ENCODE measurements around the gene SLC25A6.
"Not testable (repeated sequence)": the region's sequence is repeated elsewhere in the genome, so short reads cannot be mapped to it uniquely, and the experiment has no call there.

SLC25A6 gene

DNA sequence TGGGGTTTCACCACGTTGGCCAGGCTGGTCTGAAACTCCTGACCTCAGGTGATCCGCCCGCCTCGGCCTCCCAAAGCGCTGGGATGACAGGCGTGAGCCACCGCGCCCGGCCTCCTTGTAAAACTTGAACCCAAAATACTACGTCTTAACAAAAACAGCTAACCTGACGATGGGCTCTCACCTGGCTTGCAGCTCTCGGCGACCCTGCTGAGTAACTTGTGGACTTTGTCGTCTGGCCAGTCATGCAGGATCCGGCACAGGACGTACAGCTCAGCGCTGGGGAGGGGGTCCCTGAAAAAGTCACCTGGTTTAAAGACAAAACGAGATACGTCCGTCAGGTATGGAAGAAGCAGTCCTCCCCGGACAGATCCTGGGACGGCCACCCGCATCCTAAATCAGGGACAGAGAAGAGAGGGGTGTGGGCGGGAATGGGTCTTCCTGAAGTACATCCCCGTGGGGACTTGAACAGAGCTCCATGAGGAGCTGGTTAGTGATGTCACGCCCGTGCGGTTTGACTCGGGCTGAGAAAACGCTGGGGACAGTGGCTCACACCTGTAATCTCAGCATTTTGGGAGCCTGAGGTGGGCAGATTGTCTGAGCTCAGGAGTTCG, 20.7 kb upstream of the SLC25A6 start:
- DNase-seq (ENCODE audit: low spot score), result no peak

DNA sequence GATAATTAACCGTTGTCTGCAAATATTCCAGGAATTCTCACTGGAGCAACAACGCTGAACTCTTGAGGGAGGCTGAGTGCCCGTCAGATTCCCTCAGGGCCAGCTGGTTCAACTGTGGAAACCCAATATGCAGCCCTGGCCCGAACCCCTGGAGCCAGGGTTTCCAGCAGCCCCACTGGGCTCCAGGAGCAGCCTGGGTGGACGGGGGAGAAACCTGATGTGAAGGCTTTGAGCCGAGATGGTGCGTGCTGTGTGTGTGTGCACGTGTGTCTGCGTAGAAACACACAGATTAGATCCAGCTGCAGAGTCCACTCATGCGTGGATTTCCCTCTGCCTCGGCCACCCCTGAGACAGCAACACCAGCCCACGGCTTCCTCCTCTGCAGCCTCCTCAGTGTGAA, 19.4 kb upstream of the SLC25A6 start:
- no peak for DNase-seq (ENCODE audit: low spot score)

DNA sequence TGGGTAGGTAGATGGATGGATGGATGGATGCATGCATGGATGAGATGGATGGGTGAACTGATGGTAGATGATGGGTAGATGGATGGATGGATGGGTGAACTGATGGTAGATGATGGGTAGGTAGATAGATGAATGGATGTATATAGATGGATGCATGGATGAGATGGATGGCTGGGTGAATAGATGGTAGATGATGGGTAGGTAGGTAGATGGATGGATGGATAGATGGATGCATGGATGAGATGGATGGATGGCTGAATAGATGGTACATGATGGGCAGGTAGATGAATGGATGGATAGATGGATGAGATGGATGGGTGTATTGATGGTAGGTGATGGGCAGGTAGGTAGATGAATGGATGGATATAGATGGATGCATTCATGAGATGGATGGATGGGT, 15.1 kb upstream of the SLC25A6 start:
- DNase-seq (ENCODE audit: low spot score), result no peak

DNA sequence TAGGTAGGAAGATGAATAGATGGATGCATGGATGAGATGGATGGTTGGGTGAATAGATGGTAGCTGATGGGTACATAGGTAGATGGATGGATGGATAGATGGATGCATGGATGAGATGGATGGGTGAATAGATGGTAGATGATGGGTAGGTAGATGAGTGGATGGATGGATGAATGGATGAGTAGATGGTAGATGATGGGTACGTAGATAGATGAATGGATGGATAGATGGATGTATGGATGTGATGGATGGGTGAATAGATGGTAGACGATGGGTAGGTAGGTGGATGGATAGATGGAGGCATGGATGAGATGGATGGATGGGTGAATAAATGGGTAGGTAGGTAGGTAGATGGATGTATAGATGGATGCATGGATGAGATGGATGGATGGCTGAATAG, 13.9 kb upstream of the SLC25A6 start:
- not testable (repeated sequence) for DNase-seq (ENCODE audit: low spot score)

DNA sequence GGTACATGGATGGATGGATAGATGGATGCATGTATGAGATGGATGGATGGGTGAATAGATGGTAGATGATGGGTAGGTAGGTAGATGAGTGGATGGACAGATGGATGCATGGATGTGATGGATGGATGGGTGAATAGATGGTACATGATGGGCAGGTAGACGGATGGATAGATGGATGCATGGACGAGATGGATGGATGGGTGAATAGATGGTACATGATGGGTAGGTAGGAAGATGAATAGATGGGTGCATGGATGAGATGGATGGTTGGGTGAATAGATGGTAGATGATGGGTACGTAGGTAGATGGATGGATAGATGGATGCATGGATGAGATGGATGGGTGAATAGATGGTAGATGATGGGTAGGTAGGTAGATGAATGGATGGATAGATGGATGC, 12.0 kb upstream of the SLC25A6 start:
- DNase-seq (ENCODE audit: low spot score), result not testable (repeated sequence)

DNA sequence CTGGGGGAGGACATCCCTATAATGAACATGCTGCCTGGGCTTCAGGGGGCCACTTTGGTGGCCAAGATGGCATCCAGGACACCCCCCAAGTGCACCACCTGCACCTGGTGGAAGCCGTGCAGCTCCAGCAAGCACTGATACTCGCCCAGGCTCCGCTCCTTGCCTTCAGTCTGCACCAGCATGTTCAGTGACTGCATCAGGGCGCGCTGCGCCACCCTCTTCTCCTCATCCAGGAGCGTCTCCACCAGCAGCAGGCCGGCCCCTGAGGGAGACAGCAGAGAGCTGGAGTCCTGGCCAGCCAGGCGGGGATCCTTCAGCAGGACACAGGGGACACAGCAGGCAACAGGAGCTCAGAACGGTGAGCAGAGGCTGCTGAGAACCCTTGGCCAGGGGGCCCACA, 11.3 kb upstream of the SLC25A6 start:
- DNase-seq (ENCODE audit: low spot score), result no peak

DNA sequence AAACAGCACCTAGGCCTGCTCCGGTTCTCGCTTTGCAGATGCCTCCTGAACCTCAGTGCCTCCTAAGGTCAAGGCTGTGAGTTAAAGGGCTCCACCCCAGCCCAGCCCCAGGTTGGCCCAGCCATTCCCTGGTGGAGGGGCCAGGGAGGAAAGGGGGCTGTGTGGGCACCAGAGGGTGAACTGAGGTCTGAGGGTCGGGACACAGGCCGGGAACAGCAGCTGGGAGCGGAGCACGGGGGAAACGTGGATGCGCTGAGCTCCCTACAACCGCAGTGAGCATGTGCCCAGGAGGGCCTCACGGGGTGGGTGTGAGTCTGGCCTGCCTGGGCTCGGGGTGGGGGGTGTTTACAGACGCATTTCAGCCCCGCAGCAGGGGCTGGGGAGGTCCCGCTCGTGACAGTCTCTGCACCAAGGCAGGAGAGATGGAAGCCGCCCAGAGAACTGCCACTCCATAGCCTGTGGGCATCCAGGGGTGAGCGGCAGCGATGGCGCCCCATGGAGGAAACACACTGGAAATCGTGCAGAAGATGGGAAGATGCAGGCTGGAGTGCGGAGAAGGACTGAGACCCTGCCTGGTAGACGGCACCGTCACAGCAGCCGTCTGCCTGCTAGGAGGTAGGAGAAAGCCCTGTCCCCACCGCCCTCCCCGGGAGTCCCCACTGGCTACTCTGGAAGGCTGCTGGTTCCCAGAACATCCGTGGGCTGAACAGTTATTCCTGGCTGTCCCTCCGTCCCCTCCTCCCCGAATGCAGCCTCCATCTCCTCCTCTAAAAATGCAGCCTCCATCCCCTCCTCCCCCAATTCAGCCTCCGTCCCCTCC, 9.9 kb upstream of the SLC25A6 start:
- DNase-seq (ENCODE audit: low spot score), result no peak

DNA sequence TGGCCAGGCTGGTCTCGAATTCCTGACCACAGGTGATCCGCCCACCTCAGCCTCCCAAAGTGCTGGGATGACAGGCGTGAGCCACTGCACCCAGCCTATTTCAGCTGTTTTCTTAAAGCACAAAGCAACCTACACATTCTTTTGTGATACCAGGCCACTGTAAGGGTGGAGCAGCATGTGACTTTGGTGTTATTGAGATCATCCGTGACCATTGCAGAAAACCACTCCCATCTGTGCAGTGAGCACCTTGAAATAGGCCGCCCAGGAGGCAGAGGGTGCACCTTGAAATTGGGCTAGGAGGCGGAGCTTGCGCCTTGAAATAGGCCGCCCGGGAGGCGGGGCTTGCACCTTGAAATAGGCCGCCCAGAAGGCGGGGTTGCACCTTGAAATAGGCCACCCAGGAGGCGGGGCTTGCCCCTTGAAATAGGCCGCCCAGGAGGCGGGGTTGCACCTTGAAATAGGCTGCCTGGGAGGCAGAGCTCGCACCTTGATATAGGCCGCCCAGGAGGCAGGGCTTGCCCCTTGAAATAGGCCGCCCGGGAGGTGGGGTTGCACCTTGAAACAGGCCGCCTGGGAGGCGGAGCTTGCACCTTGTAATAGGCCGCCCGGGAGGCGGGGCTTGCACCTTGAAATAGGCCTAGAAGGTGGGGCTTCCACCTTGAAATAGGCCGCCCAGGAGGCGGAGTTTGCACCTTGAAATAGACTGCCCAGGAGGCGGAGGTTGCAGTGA, 9.0 kb upstream of the SLC25A6 start:
- DNase-seq (ENCODE audit: low spot score), result no peak

DNA sequence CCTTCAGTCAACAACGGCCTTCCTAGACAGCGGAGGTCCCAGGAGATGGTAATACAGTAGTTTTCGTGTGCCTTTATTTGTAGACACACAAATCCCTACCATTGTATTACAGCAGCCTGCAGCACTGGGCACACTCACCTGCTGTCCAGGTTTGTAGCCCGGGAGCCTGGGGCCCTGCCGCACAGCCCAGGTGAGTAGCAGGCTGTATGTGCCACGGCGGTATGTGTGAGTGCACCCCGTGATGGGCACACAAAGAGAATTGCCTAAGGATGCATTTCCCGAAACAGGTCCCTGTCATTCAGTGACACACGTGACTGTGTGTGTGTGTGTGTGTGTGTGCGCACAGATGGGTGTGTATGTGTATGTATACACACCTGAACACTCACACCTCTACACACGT, 8.1 kb upstream of the SLC25A6 start:
- no peak for DNase-seq (ENCODE audit: low spot score)

DNA sequence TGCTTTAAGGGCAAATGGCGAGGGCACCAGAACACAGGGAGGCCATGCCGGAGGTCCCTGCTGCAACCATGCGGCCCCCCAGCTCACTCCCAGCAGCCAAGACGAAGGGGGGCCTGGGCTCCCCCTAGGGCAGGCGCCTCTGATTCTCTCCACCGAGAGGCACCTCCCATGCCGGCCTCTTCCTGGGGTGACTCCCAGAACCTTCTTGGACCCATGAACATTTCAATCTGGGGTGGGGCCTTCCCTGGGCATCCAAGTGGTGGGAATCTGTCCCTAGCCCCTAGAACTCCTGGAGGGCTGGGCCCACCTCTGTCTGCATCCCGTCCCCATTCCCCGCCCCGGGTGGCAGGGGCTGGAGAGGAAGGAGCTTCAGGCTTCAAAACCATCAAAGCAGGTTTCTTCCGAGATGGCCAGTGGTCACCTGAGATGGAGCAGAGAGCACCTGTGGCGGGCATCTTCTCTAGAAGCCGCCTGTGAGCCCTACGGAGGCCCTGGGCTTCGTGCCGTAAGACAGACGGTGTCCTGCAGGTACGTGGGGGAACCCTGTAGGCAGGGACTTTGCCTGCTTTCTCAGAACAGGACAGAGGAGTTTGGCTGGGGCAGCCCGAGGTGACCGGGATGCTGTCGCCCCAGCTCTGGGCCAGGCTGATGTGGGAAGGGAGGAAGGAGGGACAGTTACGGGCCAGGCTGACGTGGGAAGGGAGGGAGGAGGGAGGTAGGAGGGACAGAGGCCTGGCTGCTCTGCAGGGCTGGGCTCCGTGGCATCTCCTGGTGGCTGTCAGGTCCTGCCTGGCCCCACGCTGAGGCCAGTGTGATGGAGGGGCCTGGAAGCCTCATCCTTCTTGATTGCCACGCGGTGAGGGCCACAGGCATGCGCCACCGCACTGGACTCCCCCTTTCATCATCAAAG, 6.8 kb upstream of the SLC25A6 start:
- DNase-seq (ENCODE audit: low spot score), result no peak

DNA sequence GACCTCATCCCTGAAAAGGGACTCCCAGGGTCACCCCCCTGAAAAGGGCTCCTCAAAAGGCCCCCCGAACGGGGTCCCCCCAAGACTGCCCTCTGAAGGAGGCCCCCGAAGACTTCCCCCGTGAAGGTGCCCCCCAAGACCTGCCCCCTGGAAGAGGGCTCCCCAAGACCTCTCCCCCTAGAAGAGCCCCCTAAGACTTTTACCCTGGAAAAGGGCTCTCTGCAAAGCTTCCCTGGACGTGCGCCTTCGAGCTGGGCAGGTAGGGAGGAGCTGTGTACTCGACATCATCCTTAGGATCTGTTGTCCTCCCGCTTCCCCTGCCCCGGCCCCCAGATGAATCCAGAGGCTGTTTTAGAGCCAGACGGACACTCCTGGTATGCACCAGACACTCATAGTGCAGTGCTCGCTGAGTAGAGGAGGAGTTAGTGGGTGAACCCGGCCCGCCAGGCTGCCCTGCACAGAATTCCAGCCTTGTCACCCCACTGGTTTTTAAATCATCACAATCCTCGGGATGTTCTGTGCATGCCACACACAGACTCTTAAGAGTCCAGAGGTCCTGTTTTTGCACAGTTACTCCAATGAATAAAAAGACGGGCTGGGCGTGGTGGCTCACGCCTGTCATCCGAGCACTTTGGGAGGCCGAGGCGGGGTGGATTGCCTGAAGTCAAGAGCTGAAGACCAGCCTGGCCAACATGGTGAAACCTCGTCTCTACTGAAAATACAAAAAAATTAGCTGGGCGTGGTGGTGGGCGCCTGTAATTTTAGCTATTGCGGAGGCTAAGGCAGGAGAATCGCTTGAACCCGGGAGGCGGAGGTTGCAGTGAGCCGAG, 5.7 kb upstream of the SLC25A6 start:
- no peak for DNase-seq (ENCODE audit: low spot score)

DNA sequence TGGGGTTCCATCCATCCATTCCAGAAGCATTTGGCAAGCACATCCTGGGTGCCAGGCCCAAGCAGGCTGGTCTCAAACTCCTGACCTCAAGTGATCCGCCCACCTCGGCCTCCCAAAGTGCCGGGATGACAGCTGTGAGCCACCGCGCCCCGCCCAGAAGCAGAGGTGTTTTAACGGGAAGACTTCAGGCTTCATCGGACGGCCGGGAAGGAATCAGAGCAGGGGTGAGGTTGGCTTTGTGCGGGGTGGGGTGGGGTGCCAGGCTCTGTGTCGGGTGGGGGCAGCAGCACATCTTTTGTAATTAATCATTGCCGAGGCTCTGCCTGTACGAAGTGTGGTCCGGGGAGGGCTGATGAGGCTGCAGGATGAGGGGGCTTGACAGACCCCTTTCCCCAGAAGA, 5.1 kb upstream of the SLC25A6 start:
- DNase-seq (ENCODE audit: low spot score), result no peak

DNA sequence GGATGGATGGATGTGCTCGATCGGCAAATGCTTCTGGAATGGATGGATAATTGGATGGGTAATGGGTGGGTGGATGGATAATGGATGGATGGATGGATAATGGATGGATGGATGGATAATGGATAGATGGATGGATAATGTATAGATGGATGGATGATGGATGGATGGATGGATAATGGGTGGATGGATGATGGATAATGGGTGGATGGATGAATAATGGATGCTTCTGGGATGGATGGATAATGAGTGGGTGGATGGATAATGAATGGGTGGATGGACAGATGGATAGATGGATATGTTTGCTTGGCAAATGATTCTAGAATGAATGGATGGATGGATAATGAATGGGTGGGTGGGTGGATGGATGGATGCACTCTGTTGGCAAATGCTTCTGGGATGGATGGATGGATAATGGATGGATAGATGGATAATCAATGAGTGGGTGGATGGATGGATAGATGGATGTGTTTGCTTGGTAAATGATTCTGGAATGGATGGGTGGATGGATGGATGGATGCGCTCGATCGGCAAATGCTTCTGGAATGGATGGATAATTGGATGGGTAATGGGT, 3.8 kb upstream of the SLC25A6 start:
- DNase-seq (ENCODE audit: low spot score), result no peak

DNA sequence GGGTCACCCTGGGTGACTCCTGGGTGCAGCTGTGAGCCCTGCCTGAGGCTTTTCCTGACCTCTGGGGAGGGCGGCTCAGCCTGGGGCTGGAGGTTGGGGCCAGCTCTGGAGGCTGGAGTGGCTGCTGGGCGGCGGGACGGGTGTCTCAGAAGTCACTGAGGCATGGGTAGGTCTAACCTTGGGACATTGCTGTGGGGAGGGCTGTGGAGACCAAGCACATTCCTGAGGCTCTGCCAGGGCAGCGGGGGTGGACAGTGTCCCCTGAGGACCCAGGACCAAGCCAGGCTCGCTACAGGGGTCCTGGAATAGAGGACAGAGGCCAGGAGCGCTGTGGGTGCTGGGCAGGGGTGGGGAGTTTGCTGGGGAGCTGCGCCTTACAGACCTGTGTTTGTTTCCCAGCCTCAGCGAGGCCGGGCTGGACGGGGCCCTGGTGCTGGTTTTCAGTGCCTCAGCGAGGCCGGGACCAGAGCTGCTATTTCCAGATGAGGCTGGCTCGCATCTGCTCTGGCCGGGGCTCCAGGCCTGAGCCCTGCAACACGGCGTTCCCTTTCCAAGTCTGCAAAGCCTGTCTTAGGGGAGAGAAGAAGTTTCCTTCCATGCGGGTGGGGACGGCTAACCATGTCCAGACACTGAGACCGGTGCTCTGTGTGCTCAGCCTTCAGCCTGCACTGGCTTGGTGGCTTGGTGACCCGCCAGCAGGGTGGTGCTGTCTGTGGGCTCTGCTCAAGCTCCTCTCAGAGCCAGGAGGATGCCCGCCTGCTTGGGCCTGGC, 3.0 kb upstream of the SLC25A6 start:
- no peak for DNase-seq (ENCODE audit: low spot score)

DNA sequence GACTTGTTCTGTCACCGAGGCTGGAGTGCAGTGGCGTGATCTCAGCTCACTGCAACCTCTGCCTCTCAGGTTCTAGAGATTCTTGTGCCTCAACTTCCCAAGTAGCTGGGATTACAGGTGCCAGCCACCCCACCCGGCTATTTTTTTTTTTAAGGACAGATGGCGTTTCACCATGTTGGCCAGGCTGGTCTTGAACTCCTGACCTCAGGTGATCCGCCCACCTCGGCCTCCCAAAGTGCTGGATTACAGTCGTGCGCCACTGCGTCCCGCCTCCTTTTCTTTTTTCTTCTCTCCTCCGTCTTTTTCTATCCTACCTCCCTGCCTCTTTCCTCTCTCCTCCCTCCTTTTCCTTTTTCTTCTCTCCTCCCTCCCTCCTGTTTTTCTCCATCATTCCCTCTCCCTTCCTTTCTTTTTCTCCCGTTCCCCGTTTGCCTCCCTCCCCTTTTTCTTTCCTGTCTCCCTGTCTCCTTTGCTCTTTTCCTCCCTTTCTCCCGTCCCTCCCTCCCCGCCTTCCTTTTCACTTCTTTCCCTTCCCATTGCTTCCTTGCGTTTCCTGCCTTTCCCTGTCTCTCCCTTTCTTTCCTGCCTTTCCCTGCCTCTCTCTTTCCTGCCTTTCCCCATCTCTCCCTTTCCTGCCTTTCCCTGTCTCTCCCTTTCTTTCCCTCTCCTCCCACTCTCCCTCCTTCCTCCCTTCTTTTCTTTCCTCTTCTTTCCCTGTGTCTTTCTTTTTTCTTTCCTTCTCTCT, 2.1 kb upstream of the SLC25A6 start:
- DNase-seq (ENCODE audit: low spot score), result no peak

DNA sequence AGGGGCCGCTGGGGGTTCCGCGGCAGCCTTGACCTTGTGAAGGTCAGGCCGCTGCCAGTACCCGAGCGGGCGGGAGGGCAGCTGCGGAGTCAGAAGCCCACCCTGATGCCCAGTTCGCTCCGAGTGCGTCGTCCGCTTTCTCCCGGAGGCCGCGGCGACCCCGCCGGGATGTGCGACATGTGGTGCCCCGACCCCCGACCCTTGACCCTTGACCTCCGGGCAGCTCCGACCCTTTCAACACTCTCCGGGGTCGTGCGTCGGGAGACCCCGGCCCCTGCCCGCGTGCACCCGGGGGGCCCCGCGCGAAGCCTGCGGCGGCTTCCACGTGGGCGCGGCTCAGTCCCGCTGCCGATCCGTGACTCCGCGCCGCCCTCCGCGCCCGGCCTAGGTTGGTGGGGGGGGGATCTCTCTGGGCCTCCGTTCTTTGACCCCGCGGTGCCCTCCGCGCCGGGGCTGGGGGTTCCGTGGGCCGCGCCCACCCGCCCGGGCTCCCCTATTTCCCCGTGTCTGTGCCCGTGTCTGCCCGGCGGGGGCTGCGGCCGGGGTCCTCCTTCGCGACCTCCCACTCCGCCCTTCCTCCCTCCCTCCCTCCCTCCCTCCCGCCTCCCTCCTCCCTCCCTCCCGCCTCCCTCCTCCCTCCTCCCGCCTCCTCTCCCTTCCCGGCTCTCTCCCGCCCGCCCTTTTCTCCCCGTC, 609 bp upstream of the SLC25A6 start:
- no peak for DNase-seq (ENCODE audit: low spot score)

DNA sequence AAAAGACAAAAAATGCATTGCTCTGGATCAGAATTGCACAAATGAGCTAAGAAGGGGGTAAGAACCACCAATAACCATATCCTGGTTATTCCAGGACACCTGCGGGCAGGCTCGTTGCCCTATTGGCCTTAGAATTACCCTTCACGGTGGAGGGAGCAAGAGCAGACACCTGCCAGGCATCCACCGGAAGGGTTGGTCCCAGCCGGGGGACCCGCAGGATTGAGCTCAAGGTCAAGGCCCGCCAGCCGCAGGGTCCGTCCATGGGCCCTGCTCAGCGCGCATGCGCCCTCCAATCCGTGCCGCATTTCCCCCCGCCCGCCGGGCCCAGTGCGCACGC, 575 bp downstream of the SLC25A6 start:
- DNase-seq (ENCODE audit: low spot score), result no peak

DNA sequence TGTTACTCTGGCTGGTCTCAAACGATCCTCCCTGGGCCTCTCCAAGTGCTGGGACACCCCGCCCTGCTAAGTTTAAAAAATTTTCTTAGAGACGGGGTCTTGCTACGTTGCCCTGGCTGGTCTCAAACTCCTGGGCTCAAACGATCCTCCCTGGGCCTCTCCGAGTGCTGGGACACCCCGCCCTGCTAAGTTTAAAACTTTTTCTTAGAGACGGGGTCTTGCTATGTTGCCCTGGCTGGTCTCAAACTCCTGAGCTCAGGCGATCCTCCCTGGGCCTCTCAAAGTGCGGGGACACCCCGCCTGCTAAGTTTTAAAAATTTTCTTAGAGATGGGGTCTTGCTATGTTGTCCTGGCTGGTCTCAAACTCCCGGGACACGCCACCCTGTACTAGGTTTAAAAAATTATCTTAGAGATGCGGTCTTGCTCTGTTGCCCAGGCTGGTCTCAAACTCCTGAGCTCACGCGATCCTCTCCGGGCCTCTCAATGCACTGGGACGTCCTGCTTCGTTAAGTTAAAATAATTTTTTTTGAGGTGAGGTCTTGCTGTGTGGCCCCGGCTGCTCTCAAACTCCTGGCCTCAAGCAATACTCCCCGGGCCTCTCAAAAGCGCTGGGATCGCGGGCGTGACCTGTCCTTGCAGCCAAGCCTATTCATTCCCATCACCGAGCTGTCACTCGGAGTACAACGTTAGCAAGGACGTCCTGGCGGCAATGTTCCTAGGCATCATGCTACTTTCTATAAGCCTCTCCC, 1.1 kb downstream of the SLC25A6 start:
- no peak for DNase-seq (ENCODE audit: low spot score)
